ENCODE measurements around the gene ATG4A.

The ATG4A gene, protein sequence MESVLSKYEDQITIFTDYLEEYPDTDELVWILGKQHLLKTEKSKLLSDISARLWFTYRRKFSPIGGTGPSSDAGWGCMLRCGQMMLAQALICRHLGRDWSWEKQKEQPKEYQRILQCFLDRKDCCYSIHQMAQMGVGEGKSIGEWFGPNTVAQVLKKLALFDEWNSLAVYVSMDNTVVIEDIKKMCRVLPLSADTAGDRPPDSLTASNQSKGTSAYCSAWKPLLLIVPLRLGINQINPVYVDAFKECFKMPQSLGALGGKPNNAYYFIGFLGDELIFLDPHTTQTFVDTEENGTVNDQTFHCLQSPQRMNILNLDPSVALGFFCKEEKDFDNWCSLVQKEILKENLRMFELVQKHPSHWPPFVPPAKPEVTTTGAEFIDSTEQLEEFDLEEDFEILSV

DNA sequence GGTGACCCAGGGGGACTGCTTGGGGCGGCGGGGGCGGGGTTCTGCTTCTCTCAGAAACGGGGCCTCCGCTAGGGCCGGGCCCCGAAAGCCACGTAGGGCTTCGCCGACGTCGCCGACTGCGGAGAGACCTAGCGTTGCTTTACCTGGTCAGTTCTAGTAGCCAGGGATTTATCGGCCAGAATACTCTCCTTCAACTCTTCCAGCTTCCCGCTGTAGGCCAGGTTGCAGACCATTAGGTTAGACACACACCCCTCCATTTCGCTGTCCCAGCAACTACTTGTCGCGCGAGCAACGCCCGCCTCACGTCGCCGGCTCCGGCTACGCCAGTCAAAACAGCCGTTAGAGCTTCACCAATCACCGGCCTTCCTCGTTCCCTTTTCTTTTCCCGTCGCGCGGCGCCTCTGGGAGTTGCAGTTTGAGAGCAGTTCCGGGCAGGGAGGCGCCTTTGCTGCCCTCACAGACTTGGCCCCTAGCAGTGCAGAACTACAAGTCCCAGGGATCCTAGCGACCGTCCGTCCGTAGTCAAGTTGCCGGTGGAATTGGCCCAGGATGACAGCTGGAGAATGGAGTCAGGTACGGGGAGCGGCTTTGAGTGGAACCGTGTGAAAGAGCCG is at the start of gene ATG4A, which contains the start of gene PSMD10:
Gene ATG4A, plus strand, starts transcription at position 515 of the 614 bp plus-strand sequence. Its CDS starts 49 bp downstream, at position 564.
Gene PSMD10, minus strand, starts transcription at position 279 of the 614 bp plus-strand sequence. Its CDS starts 22 bp downstream, at position 257.
- peak; percentile 74 for DNase-seq (ENCODE audit: low read depth)

DNA sequence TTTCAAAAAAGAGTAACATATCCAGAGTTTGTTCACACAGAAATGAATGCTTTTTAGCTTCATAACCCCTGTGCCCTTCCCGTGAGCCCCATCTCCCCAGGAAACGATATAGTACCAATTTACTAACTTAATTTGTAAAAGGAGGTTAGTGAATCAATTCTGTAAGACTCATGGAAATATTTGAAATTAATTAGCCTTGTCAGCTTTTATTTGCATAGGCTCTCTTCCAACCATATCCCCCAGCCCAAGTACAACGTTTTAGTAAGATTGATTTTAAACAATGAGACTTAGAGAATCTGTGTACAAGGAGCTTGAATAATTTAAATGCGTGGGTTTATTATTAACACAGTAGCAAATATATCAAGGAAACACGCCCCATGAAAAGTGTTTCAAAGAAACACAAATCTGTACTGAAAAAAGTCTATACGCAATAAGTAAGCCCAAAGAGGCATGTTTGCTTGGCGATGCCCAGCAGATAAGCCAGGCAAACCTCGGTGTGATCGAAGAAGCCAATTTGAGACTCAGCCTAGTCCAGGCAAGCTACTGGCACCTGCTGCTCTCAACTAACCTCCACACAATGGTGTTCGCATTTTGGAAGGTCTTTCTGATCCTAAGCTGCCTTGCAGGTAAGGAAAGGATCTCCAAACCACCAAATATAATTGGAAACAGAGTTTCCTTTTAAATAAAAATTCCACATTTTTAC is 46.9 kb upstream of the ATG4A start, which contains the start of gene VSIG1:
Gene VSIG1, plus strand, starts transcription at position 512 of the 703 bp plus-strand sequence. Its CDS starts 66 bp downstream, at position 578.
- no peak for DNase-seq (ENCODE audit: low read depth)

DNA sequence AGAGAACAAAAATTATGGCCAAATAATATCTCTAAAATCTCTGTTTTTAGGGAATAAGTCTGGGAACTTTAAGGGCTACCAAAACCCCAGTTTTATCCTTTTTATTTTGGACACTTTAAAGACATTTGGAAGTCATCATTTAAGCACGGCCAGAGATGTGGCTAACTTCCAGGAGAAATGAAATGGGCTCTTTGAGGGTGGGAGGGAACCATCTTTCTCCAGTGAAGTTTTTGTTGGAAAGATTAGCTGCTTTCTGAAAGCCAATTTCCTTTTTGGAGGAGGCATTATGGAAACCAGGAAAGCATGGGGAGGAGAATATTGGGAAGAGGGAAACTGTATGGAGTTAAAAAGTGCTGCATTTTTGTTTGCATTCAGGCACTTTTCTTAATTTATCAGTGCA is 41.9 kb upstream of the ATG4A start:
- no peak for DNase-seq (ENCODE audit: low read depth)

DNA sequence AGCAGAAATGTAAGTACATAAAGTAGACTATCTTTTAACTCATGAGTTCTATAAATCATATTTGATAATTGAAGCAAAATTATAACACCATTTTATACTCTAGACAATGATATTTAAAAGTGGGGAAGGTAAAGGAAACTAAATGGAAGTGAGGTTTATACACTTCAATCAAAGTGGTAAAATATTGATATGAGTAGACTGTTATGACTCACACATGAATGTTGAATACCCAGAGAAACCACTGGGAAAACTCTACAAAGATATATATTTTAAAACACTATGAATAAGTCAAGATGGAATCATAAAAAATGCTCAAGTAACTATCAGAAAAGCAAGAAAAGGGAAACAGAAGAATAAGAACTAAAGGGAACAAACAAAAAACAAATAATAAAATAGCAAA is 38.4 kb upstream of the ATG4A start:
- no peak for DNase-seq (ENCODE audit: low read depth)

DNA sequence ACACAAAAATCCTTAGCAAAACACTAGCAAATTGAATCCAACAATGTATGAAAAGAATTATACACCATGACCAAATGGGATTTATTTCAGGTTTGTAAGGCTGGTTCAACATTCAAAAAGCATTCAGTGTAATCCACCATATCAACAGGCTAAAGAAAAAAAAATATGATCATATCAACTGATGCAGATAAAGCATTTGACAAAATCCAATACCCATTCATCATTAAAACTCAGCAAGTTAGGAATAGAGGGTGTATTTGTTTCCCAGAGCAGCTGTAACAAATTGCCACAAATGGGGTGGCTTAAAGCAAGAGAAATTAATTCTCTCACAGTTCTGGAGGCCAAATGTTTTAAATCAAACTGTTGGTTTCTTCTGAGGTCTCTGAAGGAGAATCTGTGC is 36.0 kb upstream of the ATG4A start:
- DNase-seq (ENCODE audit: low read depth), result no peak

DNA sequence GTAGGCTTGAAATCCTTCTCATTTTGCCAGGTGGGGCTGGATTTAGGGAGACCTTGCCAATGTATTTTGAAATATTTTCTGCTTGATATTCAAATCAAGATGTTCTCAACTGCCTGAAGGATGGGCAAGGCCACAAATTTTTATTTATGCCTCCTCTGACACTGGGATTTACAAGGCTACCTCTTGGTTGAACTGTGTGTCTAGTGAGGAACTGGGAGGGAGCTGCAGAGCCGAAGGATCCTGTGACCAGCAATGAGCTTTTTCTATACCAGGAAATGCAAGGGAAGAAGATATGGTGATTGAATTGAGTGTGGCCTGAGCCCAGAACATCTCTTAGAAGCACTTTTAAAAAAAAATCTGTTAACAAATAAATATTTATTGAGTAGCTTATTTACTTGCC is 31.8 kb upstream of the ATG4A start:
- DNase-seq (ENCODE audit: low read depth), result no peak

DNA sequence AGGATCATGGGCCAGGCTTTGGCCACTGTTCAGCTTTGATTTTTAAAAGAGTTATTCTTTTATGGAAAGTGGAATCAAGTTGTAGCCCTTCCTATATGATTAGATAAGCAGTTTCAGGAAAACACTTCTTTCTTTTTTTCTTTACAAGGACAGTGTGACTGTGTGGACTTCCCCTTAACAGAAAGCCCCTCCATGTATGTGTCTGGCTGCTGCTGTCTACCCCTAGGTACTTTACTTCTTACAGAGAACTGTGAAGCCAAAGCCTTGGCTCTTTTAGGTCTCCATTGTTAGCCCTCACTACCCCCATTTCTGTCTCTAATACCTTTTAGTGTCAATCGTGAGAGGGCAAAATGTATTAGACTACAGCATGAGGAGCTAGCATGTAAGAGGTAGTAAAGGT is 27.6 kb upstream of the ATG4A start:
- DNase-seq (ENCODE audit: low read depth), result no peak

DNA sequence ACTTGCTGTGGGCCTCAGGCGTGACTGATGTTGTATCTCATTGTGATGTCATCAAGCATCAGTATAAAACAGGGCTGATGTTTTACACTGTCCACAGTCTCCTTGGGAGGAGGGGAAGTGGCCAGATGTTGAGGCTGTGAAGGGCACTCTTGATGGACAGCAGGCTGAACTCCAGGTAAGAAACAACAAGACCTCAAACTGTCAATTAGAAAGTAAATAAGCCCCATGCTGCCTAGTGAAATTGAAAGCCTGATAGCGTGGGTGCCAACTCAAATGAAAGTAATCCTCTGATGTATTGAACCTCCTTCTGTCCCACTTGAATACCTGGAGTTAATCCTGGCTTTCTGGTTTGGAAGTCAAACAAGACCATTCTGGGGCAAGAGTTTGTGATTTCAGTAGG is 27.0 kb upstream of the ATG4A start:
- DNase-seq (ENCODE audit: low read depth), result no peak

DNA sequence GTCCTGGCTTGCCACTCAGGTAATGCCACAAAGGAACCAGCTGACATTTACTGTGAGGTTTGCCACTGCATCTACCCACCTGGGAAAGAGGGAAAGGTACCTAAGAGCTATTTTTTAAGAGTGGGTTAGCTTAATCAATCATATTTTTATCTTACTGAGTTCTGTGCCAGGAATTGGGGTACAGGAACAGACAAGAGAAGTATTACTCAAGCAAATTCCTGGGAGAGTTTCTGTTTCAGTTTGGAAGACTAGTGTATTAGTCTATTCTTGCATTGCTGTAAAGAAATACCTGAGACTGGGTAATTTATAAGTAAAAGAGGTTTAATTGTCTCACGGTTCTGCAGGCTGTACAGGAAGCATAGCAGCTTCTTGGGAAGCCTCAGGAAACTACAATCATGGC is 23.5 kb upstream of the ATG4A start:
- DNase-seq (ENCODE audit: low read depth), result no peak

DNA sequence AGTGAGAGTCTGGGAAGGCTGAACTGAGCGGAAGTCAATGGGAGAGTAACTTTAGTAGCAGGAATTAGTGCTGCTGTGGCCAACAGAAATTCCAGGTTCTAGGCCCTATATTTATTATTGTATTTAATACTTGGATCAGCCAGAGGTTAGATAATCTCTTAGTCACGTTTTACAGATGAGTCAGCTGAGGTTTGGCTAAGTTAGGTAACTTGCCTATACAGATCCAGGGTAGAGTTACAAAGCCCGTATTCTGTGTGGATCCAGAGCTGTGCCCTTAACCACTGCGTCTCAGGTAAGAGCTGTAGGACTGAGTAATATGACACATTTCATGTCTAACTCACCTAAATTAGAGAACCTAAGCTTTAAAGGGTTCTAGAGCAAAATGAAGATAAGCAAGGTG is 20.7 kb upstream of the ATG4A start:
- DNase-seq (ENCODE audit: low read depth), result no peak

DNA sequence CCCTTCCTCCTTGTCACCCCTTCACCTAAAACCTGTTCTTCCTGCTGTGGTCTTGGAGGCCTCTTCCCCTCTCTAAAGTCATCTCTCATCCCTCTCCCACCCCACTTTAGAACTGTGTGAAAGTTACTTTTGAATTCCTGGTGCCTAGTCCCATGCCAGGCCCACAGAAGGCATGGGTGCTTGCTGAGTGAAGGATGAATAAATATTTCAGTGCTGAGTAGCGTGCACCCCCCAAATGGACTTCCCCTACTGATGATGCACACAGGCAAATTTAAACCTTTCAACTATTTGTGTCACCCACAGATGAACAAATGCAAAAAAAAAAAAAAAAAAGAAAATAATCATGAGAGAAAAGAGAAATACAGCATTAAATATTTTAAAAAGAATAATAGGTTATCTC is 20.0 kb upstream of the ATG4A start:
- no peak for DNase-seq (ENCODE audit: low read depth)

DNA sequence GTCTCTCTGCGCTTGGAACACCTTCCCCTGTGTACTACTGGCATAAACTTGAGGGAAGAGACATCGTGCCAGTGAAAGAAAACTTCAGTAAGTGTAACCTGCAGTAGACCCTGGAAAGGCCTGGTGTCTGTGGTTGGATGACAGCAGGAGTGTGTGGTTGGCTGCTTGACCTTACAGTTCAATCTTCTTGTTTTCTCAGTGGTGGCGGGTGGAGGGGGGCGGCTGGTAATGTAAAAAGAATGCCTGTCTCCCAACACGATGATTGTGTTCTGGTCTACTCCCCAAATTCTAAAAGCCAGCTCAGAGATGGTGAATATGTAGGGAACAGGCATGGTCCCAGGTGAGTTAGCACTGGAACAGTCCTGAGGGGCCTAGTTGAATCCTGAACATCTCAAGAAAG is 18.8 kb upstream of the ATG4A start:
- DNase-seq (ENCODE audit: low read depth), result no peak

DNA sequence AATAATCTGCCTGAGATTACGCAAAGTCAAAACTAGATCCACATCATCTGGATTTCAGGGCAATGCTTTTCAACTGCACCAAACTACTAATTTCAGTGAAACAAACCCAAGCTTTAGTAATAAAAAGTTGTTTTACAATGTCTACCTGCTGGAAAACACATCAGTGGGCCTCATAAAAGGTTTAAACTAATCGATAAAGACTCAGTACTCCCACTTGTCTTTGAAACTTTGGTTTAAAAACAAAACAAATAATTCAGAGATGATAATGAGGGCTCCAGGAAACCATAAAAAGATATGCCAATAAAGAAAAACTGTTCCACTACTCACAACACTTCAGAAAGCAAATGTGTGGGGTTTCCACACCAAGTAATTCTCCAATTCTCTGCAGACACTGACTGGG is 10.5 kb upstream of the ATG4A start:
- no peak for DNase-seq (ENCODE audit: low read depth)

DNA sequence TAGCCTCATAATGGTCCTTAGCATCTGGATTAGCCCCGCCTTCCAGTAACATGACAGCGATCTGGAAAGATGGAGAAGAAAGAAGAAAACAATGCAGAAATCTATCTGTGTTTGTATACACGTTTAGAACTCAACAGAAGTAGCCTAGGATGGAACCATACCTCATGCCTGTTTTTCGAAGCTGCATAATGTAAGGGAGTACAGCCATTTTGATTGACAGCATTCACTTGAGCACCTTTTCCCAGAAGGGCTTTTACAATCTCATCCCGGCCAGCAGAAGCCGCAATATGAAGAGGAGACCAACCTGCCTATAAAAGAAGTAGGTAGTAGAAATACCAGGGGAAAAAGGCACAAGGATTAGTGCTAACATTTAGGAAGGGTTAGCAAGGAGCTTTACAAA is 3.8 kb upstream of the ATG4A start:
- DNase-seq (ENCODE audit: low read depth), result no peak

DNA sequence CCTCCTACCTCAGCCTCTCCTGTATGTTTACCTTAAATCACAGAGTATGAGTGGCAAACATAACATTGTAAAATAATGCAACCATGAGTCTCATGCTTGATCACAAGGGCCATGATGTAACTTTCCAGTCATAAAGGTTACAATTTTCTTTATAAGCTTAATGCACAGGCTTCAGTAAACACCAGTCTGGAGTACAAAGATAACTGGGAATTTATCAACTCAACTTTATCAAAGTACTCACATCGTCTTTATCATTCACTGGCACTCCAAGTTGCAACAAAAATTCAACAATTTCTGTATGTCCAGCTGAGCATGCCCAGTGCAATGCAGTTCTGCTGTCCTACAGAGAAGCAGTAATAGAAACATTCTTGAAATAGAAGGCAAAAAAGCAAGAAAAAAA is 3.1 kb upstream of the ATG4A start:
- DNase-seq (ENCODE audit: low read depth), result no peak

DNA sequence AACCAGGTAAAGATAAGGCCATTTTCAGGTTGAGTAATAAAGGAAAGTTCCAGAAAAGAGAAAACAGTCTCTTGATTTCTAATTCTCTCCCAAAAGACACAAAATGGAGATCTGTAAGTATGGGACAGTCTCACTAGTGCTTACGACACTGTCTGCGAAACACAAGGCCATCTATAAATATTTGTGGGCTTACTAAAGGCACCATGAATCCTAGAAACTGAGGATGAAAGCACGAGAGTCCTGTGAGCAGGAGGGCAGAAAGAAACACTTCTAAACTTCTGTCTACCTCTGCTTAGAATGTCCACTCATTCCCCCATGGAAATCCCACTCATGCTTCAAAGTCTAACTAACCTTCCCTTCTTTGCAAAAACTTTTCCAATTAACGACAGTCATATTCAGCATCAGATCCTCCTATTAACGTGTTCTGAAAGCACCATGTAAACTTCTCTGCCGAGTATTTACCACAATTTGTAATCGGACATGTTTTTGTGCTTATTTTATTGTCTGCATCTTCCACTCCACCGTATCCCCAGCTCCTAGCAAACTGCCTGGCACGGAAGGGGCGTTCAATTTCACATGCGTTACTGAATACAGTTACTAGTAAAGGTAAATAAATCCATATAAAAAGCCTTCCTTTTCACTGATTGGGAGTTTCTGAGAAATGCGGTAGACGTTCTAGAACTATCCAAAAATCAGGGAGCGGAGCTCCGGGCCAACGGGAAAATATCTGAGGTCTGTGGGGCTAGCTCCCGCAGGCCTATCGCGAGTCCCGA is 901 bp upstream of the ATG4A start:
- no peak for DNase-seq (ENCODE audit: low read depth)

DNA sequence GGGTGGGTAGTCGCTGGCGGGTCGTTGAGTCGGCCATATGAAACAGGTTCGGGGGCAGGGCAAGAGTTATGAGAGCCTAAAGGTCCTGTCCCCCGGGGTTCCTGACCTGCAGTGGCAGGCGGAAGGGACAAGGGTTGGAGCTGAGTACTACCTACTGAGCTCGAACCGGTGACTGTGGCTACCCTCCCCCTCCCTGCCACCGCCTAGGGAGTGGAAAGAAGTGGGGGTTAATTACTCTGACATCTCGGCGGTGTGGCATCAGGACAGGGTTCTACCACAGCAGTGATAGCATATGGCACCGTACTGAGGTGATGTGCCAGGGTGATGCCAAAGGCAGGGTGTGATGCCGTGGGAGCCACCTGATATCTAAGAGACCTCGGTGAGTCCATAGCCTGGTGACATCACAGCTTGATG is 307 bp downstream of the ATG4A start:
- DNase-seq (ENCODE audit: low read depth), result no peak

DNA sequence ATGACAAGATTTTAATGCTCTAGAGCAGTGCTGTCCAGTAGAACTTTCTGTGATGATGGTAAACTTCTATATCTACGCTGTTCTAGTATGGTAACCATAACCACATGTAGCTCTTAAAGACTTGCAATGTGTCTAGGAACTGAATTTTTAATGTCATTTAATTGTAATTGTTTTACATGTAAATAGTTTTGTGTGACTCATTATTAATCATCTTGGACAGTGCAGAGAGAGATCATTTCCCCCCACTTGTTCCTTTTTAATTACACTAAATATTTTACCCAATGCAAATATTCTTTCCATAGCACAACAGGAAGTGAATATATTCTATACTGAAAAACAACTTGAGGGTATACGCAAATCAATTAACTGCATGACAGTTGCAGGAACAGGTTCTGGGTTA is 5.8 kb downstream of the ATG4A start:
- no peak for DNase-seq (ENCODE audit: low read depth)

DNA sequence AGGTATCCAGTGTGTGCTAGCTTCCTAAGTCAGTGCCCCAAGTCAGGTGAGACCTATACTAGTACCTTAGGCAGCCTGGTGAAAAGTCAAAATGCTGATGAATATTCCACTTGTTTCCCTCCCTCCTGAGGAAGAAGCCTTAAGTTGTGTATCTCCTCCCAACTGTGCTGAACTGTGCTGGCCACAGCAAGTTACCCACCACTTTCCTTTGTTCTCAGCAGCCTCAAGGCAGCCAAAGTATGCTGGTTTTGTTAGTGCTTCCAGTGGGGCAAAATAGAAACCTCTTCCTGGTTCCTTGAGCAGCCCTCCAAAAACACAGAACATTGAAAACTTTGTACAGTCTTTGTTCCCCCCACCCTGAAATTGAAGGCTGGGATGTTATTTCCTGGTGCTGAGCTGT is 13.9 kb downstream of the ATG4A start:
- DNase-seq (ENCODE audit: low read depth), result no peak

DNA sequence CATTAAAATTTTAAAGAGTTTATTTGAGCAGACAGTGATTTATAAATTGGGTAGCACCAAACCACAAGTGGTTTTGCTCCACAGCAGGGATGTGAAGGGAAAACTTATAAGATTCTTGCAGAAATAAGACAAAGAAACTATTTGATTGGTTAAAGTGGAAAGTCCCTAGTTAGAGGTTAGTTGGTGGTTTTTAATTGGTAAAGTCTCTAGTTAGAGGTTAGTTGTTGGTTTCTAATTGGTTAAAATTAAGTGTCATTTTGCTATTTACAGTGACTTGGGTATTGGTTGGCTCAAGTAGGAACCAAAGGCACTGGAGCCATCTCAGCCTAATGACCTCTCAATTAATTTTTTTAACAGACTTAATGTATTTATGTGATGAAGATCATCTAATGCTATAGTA is 23.0 kb downstream of the ATG4A start:
- no peak for DNase-seq (ENCODE audit: low read depth)

DNA sequence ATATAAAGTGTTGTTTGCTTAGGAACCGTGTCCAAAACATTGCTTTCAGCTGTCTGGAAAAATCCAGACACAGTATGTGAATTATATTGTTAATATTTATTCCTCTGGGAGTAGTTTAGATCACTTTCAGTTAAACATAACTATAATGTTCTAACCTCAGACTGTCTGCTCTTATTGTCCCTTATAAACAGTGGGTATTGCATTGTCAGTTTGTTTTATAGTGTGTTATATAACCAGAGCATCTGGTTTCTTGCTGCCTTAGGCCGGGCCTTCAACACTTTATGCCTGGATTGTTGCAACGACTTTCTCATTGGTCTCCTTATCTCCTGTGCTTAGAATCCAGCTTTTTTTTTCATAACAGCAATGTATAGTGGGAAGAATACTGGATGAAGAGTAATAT is 26.4 kb downstream of the ATG4A start:
- DNase-seq (ENCODE audit: low read depth), result no peak

DNA sequence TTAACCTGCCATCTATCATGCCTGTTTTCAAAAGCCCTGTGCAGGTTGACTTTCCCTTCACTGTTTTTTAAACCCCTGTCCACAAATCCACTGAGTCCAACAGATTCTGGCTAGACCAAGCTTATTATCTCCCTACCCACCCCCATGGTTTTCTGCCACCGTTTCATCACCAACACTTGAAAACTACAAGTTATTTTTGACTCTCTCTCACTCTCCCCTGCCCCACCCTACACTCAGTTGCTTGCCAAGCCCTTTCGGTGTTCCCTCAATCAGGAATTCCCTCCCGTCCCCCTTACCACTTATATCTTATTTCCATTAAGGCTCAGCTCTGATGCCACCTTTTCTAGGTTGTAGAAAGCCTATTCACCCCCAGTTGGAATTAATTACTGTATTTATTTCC is 29.7 kb downstream of the ATG4A start:
- DNase-seq (ENCODE audit: low read depth), result no peak

Measured in stimulated activated CD8-positive, alpha-beta memory T cell treated with anti-CD3 and anti-CD28 coated beads, Interleukin-12 subunit alpha, Interleukin-12 subunit beta, amount 100 ng/mL, for 1 hour (primary cell).